GM23338 (cell line): ENCODE data around the gene CCDC24.

Experiments used
- CREB1 ChIP-seq: fragments of 250-450 bp; sonication (Bioruptor Pico); IDR thresholded peaks from 2 replicates; pipeline ENCODE4 v1.5.0; 2020; ENCODE audit warnings: low read depth, mild to moderate bottlenecking, moderate library complexity
- EZH2 ChIP-seq: fragments of 200-600 bp; sonication (generic); IDR thresholded peaks from one replicate; pipeline ENCODE4 v1.8.0; 2017; ENCODE audit warnings: antibody characterized with exemption, mild to moderate bottlenecking, low read depth; ENCODE audit not compliant: unreplicated experiment
- EZH2phosphoT487 ChIP-seq: fragments of 200-600 bp; sonication (generic); IDR thresholded peaks from one replicate; pipeline ENCODE4 v1.8.1; 2018; ENCODE audit warnings: antibody characterized with exemption; ENCODE audit not compliant: unreplicated experiment
- NANOG ChIP-seq: IDR thresholded peaks from 2 replicates; pipeline ENCODE4 v1.6.1; 2016; ENCODE audit warnings: antibody characterized with exemption, borderline replicate concordance
- POLR2AphosphoS5 ChIP-seq: IDR thresholded peaks from 2 replicates; pipeline ENCODE4 v1.6.1; 2016; ENCODE audit warnings: antibody characterized with exemption, low read depth
- STAT1 ChIP-seq: IDR thresholded peaks from one replicate; pipeline ENCODE4 v1.6.1; 2016; ENCODE audit warnings: antibody characterized with exemption; ENCODE audit not compliant: unreplicated experiment
- TF ChIP-seq, protein P1 (sequence below), 2 experiments: fragments of 200-600 bp in 1 of 2; sonication (generic) in 1 of 2; conservative IDR thresholded peaks; 2 replicates each; pipeline versions ENCODE4 v1.5.1 to v1.6.1; 2016 to 2017; ENCODE audit warnings: antibody characterized with exemption in 2 of 2, low read depth in 2 of 2, mild to moderate bottlenecking in 2 of 2, moderate library complexity in 1 of 2
- TF ChIP-seq, protein P2 (sequence below): IDR thresholded peaks from one replicate; pipeline ENCODE4 v1.6.1; 2018; ENCODE audit warnings: antibody characterized with exemption; ENCODE audit not compliant: unreplicated experiment

DNA sequence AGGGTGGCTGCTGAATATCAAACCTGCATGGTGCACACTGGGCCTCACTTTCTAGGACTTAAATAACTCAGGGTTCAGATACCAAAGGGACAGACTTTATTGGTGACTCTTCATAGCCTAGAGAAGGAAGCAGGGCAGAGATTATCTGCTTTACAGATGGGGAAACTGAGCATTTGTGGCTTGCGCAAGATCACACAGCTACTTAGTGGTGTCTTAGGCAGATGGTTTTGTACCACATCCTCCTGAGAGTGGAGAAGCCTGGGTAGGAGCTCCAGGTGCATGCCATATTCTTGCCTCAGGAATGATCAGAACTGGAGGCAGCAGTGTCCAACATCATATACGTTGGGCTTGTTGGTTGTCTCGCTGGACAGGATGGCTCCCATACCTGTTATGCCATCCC lies 28.4 kb upstream of the CCDC24 start:
- TF ChIP-seq, protein P1, sequence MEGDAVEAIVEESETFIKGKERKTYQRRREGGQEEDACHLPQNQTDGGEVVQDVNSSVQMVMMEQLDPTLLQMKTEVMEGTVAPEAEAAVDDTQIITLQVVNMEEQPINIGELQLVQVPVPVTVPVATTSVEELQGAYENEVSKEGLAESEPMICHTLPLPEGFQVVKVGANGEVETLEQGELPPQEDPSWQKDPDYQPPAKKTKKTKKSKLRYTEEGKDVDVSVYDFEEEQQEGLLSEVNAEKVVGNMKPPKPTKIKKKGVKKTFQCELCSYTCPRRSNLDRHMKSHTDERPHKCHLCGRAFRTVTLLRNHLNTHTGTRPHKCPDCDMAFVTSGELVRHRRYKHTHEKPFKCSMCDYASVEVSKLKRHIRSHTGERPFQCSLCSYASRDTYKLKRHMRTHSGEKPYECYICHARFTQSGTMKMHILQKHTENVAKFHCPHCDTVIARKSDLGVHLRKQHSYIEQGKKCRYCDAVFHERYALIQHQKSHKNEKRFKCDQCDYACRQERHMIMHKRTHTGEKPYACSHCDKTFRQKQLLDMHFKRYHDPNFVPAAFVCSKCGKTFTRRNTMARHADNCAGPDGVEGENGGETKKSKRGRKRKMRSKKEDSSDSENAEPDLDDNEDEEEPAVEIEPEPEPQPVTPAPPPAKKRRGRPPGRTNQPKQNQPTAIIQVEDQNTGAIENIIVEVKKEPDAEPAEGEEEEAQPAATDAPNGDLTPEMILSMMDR (conservative IDR thresholded peaks at IDR 0.05; ENCODE audit: low read depth in 2 of 2): no peak
- TF ChIP-seq POLR2AphosphoS5: no peak
- no peak for TF ChIP-seq EZH2phosphoT487
- TF ChIP-seq, protein P2, sequence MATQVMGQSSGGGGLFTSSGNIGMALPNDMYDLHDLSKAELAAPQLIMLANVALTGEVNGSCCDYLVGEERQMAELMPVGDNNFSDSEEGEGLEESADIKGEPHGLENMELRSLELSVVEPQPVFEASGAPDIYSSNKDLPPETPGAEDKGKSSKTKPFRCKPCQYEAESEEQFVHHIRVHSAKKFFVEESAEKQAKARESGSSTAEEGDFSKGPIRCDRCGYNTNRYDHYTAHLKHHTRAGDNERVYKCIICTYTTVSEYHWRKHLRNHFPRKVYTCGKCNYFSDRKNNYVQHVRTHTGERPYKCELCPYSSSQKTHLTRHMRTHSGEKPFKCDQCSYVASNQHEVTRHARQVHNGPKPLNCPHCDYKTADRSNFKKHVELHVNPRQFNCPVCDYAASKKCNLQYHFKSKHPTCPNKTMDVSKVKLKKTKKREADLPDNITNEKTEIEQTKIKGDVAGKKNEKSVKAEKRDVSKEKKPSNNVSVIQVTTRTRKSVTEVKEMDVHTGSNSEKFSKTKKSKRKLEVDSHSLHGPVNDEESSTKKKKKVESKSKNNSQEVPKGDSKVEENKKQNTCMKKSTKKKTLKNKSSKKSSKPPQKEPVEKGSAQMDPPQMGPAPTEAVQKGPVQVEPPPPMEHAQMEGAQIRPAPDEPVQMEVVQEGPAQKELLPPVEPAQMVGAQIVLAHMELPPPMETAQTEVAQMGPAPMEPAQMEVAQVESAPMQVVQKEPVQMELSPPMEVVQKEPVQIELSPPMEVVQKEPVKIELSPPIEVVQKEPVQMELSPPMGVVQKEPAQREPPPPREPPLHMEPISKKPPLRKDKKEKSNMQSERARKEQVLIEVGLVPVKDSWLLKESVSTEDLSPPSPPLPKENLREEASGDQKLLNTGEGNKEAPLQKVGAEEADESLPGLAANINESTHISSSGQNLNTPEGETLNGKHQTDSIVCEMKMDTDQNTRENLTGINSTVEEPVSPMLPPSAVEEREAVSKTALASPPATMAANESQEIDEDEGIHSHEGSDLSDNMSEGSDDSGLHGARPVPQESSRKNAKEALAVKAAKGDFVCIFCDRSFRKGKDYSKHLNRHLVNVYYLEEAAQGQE: no peak
- no peak for TF ChIP-seq EZH2
- TF ChIP-seq NANOG: no peak
- TF ChIP-seq STAT1: no peak
- TF ChIP-seq CREB1 (CRISPR knock-in tag): no peak
